HG03025 (cell line): ENCODE measurements around the gene PPME1.

ENCODE experiments used
- ATAC-seq: cut with Tn5 transposase; IDR thresholded peaks from one replicate; pipeline ENCODE4 v1.9.1; 2021; ENCODE audit warnings: mild to moderate bottlenecking, moderate library complexity; ENCODE audit not compliant: unreplicated experiment, low FRiP score

The PPME1 gene

DNA sequence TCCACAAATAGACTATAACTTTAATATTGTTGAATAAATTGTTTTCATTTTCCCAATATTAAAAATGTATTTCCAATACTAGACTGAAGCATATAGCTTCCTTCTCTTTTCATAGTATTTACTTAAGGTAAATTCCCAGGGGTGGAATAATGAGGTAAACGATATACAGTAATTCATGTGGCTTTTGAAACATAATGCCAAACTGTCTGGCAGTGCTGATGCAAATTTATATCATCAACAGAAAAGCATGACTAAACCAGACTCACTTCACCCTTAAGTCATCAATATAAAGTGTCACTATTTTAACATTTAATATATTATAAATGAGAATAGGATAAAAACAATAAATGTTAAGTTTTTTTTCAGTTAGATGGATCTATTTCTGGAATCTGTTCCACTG lies 13.9 kb upstream of the PPME1 start:
- ATAC-seq, result no peak

- no peak for ATAC-seq
Observed at GRCh38 chr11:74159642-74160041, 11.4 kb upstream of the PPME1 start.

DNA sequence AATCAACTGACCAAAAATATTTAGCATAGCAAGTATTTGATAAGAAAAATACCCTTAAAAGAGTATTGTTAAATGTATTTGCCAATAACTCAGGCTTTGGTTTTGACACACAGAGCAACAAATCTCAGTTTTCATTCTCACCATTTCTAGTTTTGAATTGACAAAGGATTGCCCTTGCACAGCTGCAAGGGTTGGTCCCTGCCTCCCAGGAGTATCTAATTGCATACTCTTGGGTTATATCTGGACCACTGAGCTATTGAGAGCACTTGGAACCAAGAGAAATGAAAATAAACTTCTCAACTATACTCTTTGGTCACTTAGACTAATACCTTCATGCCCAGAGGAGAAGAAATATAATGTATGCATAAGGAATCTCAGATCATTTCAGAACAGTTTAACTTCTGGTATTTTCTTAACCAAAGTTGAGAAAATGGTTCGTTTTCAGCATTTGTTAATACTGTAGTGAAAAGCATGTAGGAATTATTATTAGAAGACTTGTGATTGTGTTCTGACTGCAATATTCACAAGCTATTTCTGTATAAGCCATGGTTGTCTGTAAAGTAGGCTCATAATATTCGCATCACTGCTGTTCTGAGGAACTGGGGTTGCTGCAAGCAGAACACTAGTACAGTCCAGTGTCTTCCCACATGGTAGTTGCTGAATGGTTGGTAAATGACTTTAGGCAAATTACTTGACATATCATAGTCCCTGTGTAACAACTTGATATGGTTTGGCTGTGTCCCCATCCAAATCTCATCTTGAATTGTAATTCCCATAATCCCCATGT lies 8.2 kb upstream of the PPME1 start:
- peak; percentile 55 for ATAC-seq

GRCh38 chr11:74168838-74169237 lies 2.3 kb upstream of the PPME1 start:
- ATAC-seq, result no peak

- no peak for ATAC-seq
Observed at GRCh38 chr11:74169738-74170458, 1.2 kb upstream of the PPME1 start.

DNA sequence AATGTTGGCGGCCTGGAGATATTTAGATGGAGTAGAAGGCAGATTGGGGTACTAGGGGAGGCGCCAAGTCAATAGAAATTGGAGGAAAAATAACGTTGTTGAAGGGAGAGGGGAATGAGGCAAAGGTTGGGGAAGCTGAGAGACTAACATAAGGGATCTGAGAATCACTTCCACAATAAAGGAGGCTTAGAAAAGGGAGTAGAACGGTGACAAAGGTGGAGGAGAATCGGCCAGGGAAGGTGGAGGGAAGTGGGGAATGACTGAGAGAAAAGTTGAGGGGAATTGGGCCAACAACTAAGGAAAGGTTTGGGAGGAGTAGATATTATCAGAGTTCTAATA lies 510 bp downstream of the PPME1 start:
- ATAC-seq, result no peak

- no peak for ATAC-seq
Observed at GRCh38 chr11:74171997-74172396, 908 bp downstream of the PPME1 start.

DNA sequence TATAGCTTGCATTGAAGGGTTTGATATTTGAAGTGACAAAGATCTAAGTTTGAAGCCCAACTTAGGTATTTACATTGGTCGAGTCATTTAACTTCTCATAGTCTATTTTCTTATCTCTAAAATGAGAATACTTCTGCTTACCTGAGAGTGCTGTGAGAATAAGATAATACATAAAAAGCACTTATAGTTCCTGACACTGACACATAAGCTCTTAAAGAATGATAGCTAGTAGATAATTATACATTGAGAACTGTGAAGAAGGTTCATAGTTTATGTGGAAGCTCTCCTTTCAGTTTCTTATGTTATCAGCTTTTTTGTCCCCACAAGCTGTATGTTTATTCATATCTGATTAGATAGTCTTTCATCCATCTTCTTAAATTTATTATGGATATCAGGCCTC lies 4.8 kb downstream of the PPME1 start:
- no peak for ATAC-seq

GRCh38 chr11:74179234-74180052 lies 8.4 kb downstream of the PPME1 start:
- ATAC-seq, result no peak

GRCh38 chr11:74182635-74183034 lies 11.5 kb downstream of the PPME1 start:
- no peak for ATAC-seq

GRCh38 chr11:74185285-74185684 lies 14.2 kb downstream of the PPME1 start:
- no peak for ATAC-seq

DNA sequence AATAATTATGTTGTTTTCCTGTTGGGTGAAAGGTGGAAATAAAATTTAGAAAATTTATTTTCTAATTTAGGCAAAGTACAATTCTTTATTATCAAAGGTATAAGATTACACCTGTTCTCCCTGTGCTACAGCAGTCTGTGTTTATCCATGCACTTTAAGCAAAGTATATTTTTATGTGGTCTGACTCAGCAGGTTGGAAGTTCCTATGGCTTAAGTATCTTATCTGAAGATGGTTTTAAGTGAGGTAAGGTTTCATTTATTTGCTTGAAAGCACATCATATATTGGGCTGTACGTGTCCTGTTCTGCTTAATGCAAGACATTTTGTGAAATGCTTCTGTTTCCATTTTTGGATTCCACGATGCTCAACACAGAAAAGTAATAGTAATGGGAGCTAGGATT lies 14.6 kb downstream of the PPME1 start:
- ATAC-seq, result no peak

DNA sequence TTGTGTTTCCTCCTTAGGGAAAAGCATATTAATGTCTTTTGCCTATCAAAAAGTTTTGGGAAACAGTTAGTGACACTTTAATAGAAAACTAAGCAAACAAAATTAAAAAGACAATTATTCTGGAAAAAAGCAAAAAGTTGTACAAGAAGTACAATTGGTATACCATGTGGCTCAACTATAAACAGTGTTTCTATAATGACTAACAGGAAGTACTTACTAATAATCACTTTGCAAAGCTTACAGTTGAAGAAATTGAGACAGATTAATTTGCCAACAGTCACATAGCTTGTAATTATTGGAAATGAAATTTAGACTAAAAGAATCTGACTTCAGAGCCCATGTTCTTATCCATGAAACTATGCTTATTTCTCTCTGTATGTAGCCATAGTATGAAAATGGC lies 24.7 kb downstream of the PPME1 start:
- no peak for ATAC-seq

DNA sequence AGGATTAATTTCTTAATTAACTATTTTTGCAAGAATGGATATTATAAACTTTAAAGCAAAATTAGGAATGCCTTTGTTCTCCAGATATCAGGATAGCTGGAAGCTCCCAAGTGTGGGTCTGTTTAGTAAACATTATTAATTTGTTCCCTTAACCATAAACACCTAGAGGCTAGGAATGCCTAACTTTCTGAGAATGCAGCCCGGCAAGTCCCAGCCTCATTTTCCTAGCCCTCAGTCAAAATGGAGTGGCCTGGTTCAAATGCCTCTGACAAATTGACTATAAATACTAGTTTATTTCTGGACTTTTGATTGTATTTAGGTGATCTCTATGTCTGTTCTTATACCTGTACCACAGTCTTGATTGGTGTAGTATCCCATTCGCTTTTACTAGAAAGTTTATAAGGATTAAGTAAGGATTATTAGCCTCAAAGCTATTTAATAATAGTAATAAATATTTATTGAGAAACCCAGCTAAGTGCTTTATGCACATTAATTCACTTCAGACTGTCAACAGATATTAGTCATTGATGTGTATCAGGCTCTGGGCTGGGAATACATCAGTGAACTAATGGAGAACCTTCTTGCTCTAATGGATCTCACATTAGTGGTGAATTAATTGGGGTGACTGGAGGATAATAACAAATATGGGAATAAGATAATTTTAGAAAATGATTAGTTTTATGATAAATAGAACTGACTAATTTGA lies 25.8 kb downstream of the PPME1 start:
- no peak for ATAC-seq

DNA sequence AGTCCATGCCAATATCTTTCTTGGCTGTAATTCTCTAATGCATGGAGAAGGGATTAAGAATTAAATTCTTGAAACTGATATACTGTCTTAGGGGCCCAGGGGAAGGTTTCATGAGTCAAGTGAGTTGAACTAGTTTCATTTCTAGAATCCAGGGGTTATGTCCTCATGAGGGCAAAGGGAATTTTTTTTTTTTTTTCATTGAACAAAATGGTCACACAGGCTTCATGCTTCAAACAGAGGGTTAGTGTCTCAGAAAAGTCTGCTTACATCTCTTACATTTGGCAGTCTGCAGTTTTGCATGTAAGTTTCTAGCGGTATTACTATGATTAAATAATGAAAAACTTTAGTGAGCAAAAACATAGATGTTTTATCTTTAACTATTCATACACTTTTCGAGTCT lies 32.9 kb downstream of the PPME1 start:
- ATAC-seq, result no peak

- ATAC-seq, result no peak
Observed at GRCh38 chr11:74204701-74205100, 33.6 kb downstream of the PPME1 start.

- no peak for ATAC-seq
Observed at GRCh38 chr11:74205181-74205580, 34.1 kb downstream of the PPME1 start.

GRCh38 chr11:74206746-74207145 lies 35.7 kb downstream of the PPME1 start:
- no peak for ATAC-seq

GRCh38 chr11:74208507-74208906 lies 37.4 kb downstream of the PPME1 start:
- ATAC-seq, result no peak

- ATAC-seq, result no peak
Observed at GRCh38 chr11:74212533-74212932, 41.4 kb downstream of the PPME1 start.

GRCh38 chr11:74220376-74220775 lies 49.3 kb downstream of the PPME1 start:
- no peak for ATAC-seq
